ENCODE data around the gene C19orf47. TPM values are rescaled to one million over a fixed set of nuclear protein-coding genes. Genes with fewer than 3 reads are reported as not detected.
A peak's percentile ranks its signal among the peaks of the same experiment; 100 is the strongest.
"Not testable (repeated sequence)": the region's sequence is repeated elsewhere in the genome, so short reads cannot be mapped to it uniquely, and the experiment has no call there.

Gene C19orf47
- total and polyA plus RNA-seq, 2 experiments from 2014 or later, result 6.2 to 11.2 TPM

- H3K36me3 ChIP-seq (ENCODE audit: low read depth), result peaks cover 25% of the 10 kb centered on the region; the same call in 1 of the 2 replicates
- H3K4me1 ChIP-seq (ENCODE audit: insufficient read depth), result no peaks in the 10 kb centered on the region
- peak; percentile 9 for DNase-seq
- H2AFZ ChIP-seq, result no peak overlapping the region
- no peak overlapping the region for H3K27ac ChIP-seq
- no peaks in the 10 kb centered on the region for H3K9me3 ChIP-seq (ENCODE audit: low read depth)
- H3F3A ChIP-seq (ENCODE audit: insufficient read depth), result no peaks in the 10 kb centered on the region
- H4K20me1 ChIP-seq (ENCODE audit: insufficient read depth), result no peaks in the 10 kb centered on the region
- 89 to 93% methylated on average over 15 of the region's 15 CpGs for WGBS, 2 experiments (ENCODE audit: low coverage in 1 of 2, low lambda C conversion rate in 2 of 2, missing lambda C conversion rate in 2 of 2)
- H3K9me2 ChIP-seq (ENCODE audit: insufficient read depth), result no peaks in the 10 kb centered on the region
- H3K4me2 ChIP-seq (ENCODE audit: unreplicated experiment), result no peak overlapping the region
- no peak overlapping the region for H3K4me3 ChIP-seq
- no peak for TF ChIP-seq EZH2 (IDR thresholded peaks at IDR 0.05; ENCODE audit: insufficient read depth, poor library complexity, severe bottlenecking)
- no peak for TF ChIP-seq EZH2phosphoT487 (IDR thresholded peaks at IDR 0.05; ENCODE audit: insufficient read depth, low read depth)
- in situ Hi-C loops (cut with MboI), result no loop called here
- peaks cover 41% of the 10 kb centered on the region for H3K79me2 ChIP-seq (ENCODE audit: insufficient read depth)
- no peaks in the 10 kb centered on the region for H3K27me3 ChIP-seq (replicated peaks; ENCODE audit: insufficient read depth)
- H3K9ac ChIP-seq, result no peak overlapping the region
Measured at GRCh38 chr19:40335855-40336600, 12.2 kb downstream of the C19orf47 start.

GRCh38 chr19:40335101-40335500 is 13.1 kb downstream of the C19orf47 start:
- Histone ChIP-seq H4K20me1 (ENCODE audit: insufficient read depth) (no peaks in the 10 kb centered on the region), H3K79me2 (ENCODE audit: insufficient read depth) (peaks cover 32% of the 10 kb centered on the region), H3K9me2 (ENCODE audit: insufficient read depth) (no peaks in the 10 kb centered on the region), H3F3A (ENCODE audit: insufficient read depth) (no peaks in the 10 kb centered on the region), H3K4me3 (no peak overlapping the region), H3K4me2 (ENCODE audit: unreplicated experiment) (no peak overlapping the region), H3K36me3 (ENCODE audit: low read depth) (peaks cover 23% of the 10 kb centered on the region; the same call in 1 of the 2 replicates), H3K9ac (no peak overlapping the region), H3K4me1 (ENCODE audit: insufficient read depth) (no peaks in the 10 kb centered on the region), H3K9me3 (ENCODE audit: low read depth) (no peaks in the 10 kb centered on the region), H3K27me3 (replicated peaks; ENCODE audit: insufficient read depth) (no peaks in the 10 kb centered on the region), H3K27ac (no peak overlapping the region), H2AFZ (no peak overlapping the region)
- TF ChIP-seq EZH2phosphoT487 (IDR thresholded peaks at IDR 0.05; ENCODE audit: insufficient read depth, low read depth) (no peak), EZH2 (IDR thresholded peaks at IDR 0.05; ENCODE audit: insufficient read depth, poor library complexity, severe bottlenecking) (no peak)
- in situ Hi-C loops (cut with MboI), result no loop called here
- no peak for DNase-seq

GRCh38 chr19:40333083-40333482 is 15.1 kb downstream of the C19orf47 start:
- DNase-seq; H3K27me3 ChIP-seq (replicated peaks; ENCODE audit: insufficient read depth); H3K4me3 ChIP-seq; H3K9me2 ChIP-seq (ENCODE audit: insufficient read depth); H3F3A ChIP-seq (ENCODE audit: insufficient read depth); H3K4me2 ChIP-seq (ENCODE audit: unreplicated experiment); H2AFZ ChIP-seq; H3K9me3 ChIP-seq (ENCODE audit: low read depth); H3K27ac ChIP-seq; H3K4me1 ChIP-seq (ENCODE audit: insufficient read depth); H3K9ac ChIP-seq; in situ Hi-C loops (cut with MboI); H4K20me1 ChIP-seq (ENCODE audit: insufficient read depth): not testable (repeated sequence)
- peaks cover 18% of the 10 kb centered on the region; the same call in 1 of the 2 replicates for H3K36me3 ChIP-seq (ENCODE audit: low read depth)
- peaks cover 12% of the 10 kb centered on the region for H3K79me2 ChIP-seq (ENCODE audit: insufficient read depth)
- WGBS, 2 experiments (ENCODE audit: low coverage in 1 of 2, low lambda C conversion rate in 2 of 2, missing lambda C conversion rate in 2 of 2), result 64 to 74% methylated on average over 5 to 6 of the region's 6 CpGs

- no peak overlapping the region for H3K4me2 ChIP-seq (ENCODE audit: unreplicated experiment)
- 85 to 87% methylated on average over 6 of the region's 6 CpGs for WGBS, 2 experiments (ENCODE audit: low coverage in 1 of 2, low lambda C conversion rate in 2 of 2, missing lambda C conversion rate in 2 of 2)
Measured at GRCh38 chr19:40332669-40333068, 15.5 kb downstream of the C19orf47 start.

More at GRCh38 chr19:40332669-40333068, 15.5 kb downstream of the C19orf47 start:
- Histone ChIP-seq H3F3A (ENCODE audit: insufficient read depth) (no peaks in the 10 kb centered on the region), H3K9ac (no peak overlapping the region), H2AFZ (no peak overlapping the region), H3K36me3 (ENCODE audit: low read depth) (peaks cover 18% of the 10 kb centered on the region; the same call in 1 of the 2 replicates), H3K4me1 (ENCODE audit: insufficient read depth) (no peaks in the 10 kb centered on the region), H4K20me1 (ENCODE audit: insufficient read depth) (no peaks in the 10 kb centered on the region), H3K9me2 (ENCODE audit: insufficient read depth) (no peaks in the 10 kb centered on the region), H3K27ac (no peak overlapping the region), H3K27me3 (replicated peaks; ENCODE audit: insufficient read depth) (no peaks in the 10 kb centered on the region), H3K4me3 (no peak overlapping the region), H3K79me2 (ENCODE audit: insufficient read depth) (peaks cover 9% of the 10 kb centered on the region), H3K9me3 (ENCODE audit: low read depth) (no peaks in the 10 kb centered on the region)
- no peak for DNase-seq
- in situ Hi-C loops (cut with MboI), result no loop called here
- TF ChIP-seq EZH2phosphoT487 (IDR thresholded peaks at IDR 0.05; ENCODE audit: insufficient read depth, low read depth) (no peak), EZH2 (IDR thresholded peaks at IDR 0.05; ENCODE audit: insufficient read depth, poor library complexity, severe bottlenecking) (no peak)
